ENCODE data around the gene RASSF1.
A peak's percentile ranks its signal among the peaks of the same experiment; 100 is the strongest.

The RASSF1 gene

DNA sequence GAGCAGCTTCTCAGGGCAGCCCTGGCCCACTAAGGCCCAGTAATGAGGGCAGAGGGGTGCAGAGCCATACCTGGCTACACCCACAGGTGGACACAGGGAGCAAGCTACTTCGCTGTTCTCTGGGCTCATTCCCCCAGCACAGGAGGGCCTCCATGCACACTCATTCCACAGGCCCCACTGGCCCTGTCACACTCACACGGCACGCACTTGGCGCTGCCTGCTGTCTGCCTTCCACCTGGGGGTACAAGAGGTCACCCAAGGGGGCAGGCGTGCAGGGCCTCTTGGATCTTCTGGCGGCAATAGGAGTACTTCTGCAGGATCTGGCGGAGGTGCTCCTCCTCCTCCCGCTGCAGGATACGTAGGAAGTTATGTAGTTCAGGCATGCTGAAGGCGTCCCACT lies 10.3 kb downstream of the RASSF1 start:
- TF ChIP-seq, protein P1, sequence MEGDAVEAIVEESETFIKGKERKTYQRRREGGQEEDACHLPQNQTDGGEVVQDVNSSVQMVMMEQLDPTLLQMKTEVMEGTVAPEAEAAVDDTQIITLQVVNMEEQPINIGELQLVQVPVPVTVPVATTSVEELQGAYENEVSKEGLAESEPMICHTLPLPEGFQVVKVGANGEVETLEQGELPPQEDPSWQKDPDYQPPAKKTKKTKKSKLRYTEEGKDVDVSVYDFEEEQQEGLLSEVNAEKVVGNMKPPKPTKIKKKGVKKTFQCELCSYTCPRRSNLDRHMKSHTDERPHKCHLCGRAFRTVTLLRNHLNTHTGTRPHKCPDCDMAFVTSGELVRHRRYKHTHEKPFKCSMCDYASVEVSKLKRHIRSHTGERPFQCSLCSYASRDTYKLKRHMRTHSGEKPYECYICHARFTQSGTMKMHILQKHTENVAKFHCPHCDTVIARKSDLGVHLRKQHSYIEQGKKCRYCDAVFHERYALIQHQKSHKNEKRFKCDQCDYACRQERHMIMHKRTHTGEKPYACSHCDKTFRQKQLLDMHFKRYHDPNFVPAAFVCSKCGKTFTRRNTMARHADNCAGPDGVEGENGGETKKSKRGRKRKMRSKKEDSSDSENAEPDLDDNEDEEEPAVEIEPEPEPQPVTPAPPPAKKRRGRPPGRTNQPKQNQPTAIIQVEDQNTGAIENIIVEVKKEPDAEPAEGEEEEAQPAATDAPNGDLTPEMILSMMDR (conservative IDR thresholded peaks at IDR 0.05; ENCODE audit: low read depth, low read length) = no peak
- no peak overlapping the region for H3K4me3 ChIP-seq (ENCODE audit: low read depth, low read length)
- DNase-seq (ENCODE audit: low read depth) = no peak

DNA sequence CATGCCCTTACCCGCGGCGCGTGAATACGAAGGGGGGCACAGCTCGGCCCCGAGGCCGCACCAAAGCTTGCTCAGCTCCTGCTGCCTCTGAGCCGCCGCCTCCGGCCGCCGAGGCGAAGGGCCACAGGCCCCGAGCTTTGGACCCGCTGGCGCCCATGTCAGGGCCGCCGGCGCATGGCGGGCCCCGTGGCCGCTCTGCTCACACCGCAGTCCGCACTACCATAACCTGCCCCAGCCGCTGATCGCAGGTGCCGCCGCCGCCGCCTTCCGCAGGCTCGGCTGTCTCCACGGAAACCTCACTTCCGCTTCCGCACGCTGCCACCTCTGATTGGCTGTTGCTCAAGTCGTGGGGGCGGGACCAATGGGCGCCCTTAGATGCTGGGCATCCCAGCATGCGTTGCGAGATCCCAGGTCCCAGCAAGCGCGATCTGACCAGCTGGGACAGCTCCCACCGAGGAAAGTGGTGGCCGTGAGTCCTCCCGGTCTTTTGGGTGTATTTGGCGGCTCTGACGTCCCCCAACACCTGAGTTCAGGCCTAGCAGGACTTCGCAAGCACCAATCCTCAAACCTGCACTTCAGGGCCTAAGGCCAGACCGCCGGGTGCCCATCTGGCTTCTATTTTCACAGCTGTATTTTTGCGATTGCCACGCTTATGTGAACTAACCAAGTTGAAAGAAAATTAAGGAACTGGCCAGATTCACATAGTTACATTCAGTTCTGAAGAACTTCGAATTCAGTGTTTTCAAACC lies 12.5 kb downstream of the RASSF1 start, which contains the start of gene TUSC2:
Gene TUSC2 (minus strand): TSS at position 281 of the 749 bp plus-strand sequence. CDS start 124 bp downstream, at position 157.
- TF ChIP-seq, protein P1 (conservative IDR thresholded peaks at IDR 0.05; ENCODE audit: low read depth, low read length) = no peak
- H3K4me3 ChIP-seq (ENCODE audit: low read depth, low read length) = peak within 1 kb of the TSS; percentile 83
- DNase-seq (ENCODE audit: low read depth) = peak; percentile 97

DNA sequence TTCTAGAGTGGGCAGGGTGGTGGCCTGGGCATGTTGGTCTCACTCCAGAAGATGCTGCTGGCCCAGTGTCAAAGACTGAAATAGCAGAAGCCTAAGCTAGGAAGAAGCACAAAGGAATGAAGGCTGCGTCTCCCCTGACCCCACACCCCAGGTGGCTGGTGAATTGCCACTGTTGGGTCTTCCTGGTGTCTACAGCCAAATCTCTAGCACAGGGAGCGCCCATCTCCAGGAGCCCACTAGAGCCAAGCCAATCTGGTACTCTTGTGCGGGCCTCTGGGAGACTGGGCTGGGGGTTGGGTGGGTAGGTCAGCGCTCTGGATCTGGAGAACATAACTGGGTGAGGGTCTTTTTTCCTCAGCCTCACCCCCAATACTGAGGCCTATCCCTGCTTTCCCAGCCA lies 13.5 kb downstream of the RASSF1 start:
- H3K4me3 ChIP-seq (ENCODE audit: low read depth, low read length) = peak overlapping the region; percentile 83
- TF ChIP-seq, protein P1 (conservative IDR thresholded peaks at IDR 0.05; ENCODE audit: low read depth, low read length) = no peak
- no peak for DNase-seq (ENCODE audit: low read depth)

DNA sequence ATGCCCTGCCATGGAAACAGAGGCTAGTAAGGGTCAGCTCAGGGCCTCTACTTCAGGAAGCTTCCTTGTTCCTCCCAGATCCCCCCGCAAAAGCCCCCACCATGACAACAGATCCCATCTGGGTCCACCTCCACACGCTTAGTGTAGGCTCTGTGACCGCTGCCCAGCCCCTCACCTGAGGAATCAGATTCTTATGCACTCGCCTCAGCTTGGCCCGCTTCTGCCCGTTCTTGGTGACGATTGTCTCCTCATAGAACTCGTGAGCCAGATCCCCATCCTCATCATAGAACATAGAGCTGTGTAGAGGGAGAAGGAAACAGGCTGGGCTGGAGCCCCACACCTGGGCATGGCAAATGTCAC lies 14.5 kb downstream of the RASSF1 start:
- DNase-seq (ENCODE audit: low read depth) = no peak
- TF ChIP-seq, protein P1 (conservative IDR thresholded peaks at IDR 0.05; ENCODE audit: low read depth, low read length) = no peak
- no peak overlapping the region for H3K4me3 ChIP-seq (ENCODE audit: low read depth, low read length)

DNA sequence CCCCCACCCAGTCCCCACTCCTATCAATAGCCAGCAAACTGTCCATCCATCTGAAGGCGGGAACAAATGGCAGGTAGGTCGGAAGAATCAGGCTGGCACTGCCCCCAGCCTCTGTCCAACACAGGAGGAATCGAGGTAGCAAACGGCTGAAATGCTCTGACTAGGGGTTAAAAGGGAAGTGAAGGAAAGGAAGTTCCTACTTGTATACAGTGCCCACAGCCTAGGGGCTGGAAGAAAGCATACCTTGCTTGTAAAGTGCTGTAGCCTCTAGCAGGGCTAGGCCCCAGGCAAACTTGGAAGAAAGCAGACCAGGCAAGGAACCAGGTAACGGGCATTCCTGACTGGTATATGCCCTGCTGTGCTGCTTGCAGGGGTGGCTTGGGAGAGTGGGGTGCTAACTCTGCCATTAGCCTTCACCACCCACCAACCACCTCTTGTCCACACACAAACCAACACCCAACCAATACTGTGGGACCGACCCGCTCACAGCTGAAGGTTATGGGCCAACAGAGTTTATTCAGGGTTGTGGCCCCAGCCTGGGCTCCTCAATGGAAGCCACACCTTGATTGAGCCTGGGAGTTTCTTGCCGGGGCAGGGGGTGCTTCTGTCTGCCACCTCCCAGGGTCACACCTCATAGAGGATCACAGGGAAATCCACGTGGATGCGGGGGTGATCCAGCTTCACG lies 15.0 kb downstream of the RASSF1 start:
- no peak overlapping the region for H3K4me3 ChIP-seq (ENCODE audit: low read depth, low read length)
- DNase-seq (ENCODE audit: low read depth) = no peak
- TF ChIP-seq, protein P1 (conservative IDR thresholded peaks at IDR 0.05; ENCODE audit: low read depth, low read length) = no peak

DNA sequence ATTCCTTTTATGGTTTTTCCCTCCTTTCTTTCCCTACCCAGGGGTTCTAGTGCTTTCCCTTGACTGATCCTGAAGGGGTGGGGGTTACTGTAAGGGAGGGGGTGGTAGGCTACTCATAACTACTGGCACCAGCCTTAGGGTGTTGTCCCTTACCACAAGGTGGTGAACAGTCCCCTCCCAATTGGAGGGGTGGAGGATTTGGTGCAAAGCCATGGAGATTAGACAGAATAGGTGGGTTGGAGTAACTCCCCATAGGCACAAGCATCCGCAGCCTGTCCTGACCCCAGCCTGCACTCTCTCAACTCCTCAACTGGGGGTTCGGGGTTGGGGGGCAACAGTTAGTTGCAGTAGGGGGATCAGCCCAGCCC lies 15.5 kb downstream of the RASSF1 start:
- TF ChIP-seq, protein P1 (conservative IDR thresholded peaks at IDR 0.05; ENCODE audit: low read depth, low read length) = no peak
- DNase-seq (ENCODE audit: low read depth) = no peak
- no peak overlapping the region for H3K4me3 ChIP-seq (ENCODE audit: low read depth, low read length)

Measured in choroid plexus epithelial cell (primary cell).